Posterior cingulate gyrus (tissue), 11 donors: ENCODE measurements around the gene PCDH18.
"Not testable (repeated sequence)": the region's sequence is repeated elsewhere in the genome, so short reads cannot be mapped to it uniquely, and the experiment has no call there.

Experiments
- DNase-seq, 10 donors: peaks; one replicate each; pipeline versions ENCODE4 v3.0.0 to v3.0.0-alpha.2; 2020 to 2021; ENCODE audit warnings: mixed read lengths in 3 of 10
- intact Hi-C: fragments of 100-400 bp; cut with DNase I; formaldehyde crosslinking; loops from one replicate; pipeline ENCODE4 v1.15.1; 2023

PCDH18 gene, protein sequence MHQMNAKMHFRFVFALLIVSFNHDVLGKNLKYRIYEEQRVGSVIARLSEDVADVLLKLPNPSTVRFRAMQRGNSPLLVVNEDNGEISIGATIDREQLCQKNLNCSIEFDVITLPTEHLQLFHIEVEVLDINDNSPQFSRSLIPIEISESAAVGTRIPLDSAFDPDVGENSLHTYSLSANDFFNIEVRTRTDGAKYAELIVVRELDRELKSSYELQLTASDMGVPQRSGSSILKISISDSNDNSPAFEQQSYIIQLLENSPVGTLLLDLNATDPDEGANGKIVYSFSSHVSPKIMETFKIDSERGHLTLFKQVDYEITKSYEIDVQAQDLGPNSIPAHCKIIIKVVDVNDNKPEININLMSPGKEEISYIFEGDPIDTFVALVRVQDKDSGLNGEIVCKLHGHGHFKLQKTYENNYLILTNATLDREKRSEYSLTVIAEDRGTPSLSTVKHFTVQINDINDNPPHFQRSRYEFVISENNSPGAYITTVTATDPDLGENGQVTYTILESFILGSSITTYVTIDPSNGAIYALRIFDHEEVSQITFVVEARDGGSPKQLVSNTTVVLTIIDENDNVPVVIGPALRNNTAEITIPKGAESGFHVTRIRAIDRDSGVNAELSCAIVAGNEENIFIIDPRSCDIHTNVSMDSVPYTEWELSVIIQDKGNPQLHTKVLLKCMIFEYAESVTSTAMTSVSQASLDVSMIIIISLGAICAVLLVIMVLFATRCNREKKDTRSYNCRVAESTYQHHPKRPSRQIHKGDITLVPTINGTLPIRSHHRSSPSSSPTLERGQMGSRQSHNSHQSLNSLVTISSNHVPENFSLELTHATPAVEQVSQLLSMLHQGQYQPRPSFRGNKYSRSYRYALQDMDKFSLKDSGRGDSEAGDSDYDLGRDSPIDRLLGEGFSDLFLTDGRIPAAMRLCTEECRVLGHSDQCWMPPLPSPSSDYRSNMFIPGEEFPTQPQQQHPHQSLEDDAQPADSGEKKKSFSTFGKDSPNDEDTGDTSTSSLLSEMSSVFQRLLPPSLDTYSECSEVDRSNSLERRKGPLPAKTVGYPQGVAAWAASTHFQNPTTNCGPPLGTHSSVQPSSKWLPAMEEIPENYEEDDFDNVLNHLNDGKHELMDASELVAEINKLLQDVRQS

DNA sequence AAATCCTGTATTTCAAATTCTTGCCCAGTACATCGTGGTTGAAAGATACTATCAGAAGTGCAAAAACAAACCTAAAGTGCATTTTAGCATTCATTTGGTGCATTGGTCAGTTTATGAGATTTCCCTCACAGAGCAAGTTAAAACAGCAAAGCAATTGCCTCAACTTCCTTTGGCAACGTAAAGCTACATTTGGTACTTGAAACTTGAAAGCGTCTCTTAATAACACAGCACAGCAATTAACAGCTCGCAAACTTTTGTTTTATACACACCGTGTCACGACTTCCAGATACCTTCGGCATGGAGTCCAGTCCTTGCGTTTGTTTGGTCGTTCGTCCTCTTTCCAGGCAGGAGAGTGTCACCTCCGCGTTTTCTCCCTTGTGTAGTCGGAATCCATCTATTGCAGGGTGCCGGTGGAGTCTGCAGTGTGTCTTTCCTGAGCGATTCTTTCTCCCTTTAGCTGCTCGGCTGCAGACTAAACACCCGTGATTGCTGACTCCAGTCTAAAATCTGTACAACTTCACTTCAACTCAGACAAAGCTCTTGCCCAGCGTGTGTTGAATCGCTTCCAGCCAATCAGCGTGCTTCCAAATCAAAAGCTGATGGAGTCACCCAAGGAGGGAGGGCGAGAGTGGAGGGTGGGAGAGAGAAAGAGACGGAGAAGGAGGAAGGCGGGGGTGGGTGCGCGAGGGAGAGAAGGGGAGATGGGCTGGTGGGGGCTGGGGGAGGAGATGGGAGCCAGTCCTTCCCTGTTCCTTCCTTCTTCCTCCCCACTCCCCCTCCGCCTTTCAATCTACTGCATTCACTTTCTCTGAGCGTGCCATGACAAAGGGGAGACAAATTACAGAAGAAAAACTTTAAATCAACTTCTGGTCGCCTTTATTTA lies at the start of gene PCDH18:
TSS of gene PCDH18 (minus strand) at position 509 of the 883 bp plus-strand sequence. CDS start at position 103, 406 bp downstream.
- intact Hi-C loops: no loop called here
- peak; percentile 32 to 92 (median 64) for DNase-seq

DNA sequence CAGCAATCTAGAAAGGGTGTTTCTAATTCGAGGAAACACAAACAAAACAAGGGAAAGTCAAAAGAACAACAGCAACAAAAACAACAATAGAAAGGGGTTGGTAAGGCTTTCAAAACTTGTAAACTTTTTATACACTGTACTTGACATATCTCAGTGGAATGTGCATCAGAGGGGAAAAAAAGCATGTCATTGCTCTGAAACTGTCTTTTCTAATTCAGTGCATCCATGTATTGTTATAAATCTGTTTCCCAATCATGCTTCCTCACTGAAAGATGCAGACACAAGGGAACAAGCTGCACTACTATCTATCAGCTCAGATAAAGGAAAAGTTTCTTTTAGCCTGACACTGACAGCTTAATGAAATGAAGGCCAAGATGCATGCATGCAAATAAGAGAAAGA lies 44.2 kb upstream of the PCDH18 start:
- intact Hi-C loops: no loop called here
- no peak for DNase-seq

DNA sequence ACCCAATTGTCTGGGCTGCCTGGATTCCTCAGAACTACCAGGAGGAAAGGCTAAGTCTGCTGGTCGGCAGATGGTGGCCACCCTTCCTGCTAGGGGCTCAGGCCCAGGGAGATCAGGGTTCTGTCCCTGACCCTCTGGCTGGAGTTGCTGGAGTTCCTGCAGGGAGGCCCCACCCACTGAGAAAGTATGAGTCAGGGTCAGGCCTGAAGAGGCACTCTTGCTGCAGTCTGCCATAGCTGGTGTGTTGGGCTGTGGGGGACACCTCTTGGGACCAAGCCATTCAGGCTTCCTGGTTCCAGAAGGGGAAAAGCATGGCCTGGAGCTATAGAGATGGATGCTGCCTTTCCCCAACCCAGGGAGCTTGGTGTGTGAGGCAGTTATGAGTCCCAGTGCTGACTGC lies 40.4 kb upstream of the PCDH18 start:
- peak in 1 of 10 donors; percentile 36 for DNase-seq
- intact Hi-C loops: no loop called here

DNA sequence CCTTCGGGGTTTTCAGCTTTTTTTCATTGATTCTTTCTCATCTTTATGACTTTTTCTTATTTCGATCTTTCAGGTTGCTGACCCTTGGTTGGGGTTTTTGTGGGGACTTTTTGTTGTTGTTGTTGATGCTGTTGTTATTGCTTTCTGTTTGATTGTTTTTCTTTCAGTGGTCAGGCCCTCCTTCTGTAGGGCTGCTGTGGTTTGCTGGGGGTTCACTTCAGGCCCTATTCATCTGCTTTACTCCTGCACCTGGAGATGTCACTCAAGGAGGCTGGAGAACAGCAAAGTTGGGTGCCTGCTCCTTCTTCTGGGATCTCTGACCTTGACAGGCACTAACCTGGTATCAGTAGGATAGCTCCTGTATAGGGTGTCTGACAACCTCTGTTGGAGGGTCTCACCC lies 39.9 kb upstream of the PCDH18 start:
- intact Hi-C loops: no loop called here
- DNase-seq: no peak

DNA sequence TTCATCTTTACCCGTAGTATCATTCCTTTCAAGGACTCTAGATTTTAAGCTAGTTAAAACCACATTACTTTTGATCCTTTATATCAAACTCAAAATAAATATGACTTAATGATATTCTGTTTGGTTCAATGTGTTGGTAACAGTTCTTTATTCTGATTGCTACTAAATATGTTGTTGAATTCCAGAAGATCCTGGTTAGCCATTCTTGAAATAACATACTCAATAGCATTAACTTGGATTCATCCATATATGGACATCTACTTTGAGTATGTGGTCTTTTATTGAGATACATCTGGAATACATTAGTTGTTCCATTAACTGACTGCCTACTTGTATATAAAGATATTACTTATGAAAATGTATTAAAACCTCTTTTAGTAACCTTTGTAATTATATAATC lies 27.5 kb upstream of the PCDH18 start:
- intact Hi-C loops: no loop called here
- no peak for DNase-seq

DNA sequence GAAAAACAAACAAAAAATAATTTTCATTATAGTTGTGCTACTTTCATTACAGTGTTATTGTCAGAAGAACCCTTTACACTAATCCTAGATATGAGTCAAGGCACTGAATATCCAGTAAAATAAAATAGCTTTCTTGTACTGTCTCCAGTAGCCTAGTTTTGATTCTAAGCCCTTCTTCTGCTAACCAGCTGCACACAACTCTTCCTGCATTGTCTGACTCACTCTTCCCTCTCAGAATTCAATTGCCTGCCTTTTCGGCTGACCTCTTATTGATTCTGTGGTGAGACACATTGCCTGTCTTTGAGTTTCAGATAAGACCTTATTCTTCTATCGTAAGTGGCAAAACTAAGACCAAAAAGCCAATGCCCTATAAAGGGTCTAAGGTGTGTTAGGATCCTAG lies 26.7 kb upstream of the PCDH18 start:
- no peak for DNase-seq
- intact Hi-C loops: no loop called here

DNA sequence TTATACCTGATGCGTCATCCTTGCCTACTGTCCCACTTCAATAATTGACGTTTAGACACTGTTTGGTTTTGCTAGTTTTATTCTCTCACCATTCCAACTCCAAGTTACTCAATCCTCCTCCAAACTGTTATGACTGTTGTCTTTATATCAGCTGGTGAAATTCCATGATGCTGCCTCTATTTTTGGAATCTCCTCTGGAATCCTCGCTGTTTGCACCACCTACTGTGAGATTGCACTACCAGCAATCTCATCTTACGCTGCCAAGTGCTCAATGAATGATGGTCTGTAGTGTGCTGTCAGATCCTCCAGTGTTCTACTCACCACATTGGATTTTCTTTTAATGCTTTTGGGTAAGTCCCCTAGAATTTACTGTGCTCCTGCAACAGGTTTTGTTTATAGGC lies 13.2 kb upstream of the PCDH18 start:
- peak in 1 of 10 donors; percentile 29 for DNase-seq
- intact Hi-C loops: no loop called here

DNA sequence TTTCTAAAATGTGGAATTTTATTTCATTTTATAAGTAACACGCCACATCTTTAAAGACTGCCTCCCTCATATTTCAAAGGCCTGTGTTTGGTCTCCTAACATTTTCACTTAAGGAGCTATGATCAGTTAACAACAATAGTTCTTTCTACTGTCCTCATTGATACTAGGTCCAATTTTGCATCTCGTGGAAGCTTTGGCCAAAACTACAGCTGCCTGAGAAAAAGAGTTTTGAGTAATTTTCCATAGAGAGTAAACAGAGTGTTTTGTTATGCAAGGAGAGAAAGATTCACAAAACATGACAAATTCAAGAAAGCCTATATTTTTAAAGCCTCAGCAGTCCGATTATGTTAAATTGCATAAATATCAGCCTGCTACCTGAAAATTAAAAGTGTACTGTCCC lies 11.4 kb upstream of the PCDH18 start:
- no peak for DNase-seq
- intact Hi-C loops: no loop called here

DNA sequence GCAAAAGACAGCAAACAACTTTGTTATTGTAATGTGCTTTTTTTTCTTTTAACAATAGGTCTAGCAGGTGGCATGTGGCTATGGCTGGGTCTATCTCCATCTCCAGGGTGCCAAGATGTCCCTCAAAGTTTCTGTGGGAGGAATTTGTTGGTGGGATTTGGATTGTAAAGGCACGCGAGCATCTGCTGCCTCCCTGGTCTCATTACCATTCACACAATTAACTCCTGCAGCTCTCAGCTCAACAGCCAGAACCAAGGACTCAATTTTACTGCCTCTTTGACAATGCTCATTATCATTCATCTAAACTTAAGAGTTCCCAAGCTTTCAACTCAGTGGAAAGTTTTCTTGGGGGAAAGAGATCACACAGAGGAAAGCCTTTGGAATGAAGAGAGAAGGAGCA lies 10.9 kb upstream of the PCDH18 start:
- intact Hi-C loops: no loop called here
- DNase-seq: no peak

DNA sequence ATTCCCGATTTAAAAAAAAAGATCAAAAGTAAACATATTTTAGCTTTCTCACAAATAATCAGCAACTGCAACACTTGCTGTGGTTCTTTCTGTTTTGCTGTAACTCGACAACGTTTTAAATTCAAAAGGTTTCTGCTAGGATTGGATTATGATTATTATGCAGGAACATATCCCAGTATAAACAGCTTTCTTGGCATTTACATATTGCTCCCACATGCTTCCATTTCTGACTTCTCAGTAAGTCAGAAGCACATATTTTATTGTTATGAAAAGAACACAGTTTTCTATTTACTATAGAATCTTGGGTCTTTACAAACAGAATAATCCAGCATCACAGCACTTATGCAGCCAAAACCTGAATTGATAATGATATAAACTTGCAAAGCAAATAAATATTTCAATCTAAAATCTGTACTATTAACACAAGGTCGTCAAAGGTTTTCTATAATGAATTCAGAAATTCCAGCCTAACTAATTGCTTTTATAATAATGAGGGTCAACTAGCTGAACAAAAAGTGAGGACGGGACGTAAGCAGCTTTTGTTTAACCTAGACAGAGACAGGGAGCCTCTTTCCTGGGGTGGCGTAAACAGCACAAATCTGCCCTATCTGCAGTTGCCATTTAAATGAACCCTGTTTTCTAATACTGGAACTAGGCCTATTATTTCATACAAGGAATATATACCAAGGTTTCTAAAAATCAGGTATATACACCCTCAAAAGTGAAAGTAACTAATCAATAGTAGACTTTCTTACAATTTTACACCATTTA lies 9.8 kb upstream of the PCDH18 start:
- DNase-seq: no peak
- intact Hi-C loops: no loop called here

DNA sequence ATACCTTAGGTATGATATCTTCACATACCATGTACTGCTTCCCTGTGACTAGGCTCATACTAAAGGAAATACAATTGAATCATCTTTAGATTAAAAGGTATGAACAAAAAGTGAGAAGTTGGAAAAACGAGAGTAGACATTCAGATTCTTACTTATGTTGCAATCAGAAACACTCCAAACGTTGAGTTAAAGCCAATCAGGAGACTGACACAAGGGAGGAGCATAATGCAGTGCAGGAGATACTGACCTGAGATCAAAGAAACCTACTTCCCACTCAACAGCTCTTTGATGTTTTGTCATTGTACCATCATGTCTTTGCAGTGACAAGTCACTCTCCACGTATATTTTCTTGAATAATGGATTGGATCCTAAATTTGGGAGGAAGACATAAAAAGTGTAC lies 8.9 kb upstream of the PCDH18 start:
- intact Hi-C loops: no loop called here
- no peak for DNase-seq

DNA sequence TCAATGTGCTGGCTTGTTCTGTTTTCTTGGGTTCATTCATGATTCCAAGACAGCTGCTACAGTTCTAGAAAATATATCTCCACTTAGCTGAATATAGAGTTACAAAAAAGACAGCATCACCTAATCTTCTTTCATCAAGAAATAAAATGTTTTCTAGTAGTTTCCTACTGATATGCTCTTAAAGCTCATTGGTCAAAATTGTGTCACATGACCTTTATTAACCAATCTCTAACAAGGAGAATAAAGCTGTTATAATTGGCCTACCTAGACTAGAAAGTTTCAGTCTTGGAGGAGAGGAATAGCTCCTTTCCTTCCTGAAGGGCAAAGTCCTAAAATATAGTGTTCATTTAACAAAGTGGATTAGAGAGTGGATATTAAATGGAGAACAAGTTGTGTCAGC lies 8.1 kb upstream of the PCDH18 start:
- DNase-seq: no peak
- intact Hi-C loops: no loop called here

DNA sequence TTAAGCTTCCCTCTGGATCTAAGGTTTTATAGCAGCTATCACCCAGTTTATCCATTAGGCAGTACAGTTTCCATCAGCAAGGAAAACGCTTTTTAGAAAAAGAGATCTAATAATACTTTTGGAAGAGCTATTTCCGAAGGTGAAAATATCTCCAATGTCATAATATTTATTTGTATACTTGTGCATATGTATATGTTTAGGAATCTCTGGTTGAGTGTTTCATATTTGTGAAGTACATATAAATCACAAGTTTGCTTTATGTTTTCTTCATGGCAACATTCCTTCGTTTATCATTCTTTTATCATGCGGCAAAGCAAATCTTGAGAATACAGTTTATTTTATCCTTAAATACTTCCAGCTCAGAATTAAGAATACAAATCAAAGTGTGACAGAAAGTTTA lies 6.2 kb upstream of the PCDH18 start:
- intact Hi-C loops: no loop called here
- DNase-seq: no peak

DNA sequence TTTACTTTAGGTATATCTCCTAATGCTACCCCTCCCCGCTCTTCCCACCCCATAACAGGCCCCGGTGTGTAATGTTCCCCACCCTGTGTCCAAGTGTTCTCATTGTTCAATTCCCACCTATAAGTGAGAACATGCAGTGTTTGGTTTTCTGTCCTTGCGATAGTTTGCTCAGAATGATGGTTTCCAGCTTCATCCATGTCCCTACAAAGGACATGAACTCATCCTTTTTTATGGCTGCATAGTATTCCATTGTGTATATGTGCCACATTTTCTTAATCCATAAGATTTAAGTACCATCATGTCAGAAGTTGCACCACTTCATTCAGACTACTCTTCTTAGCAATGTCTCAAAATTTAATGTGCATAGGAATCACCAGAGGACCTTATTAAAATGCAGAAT lies 5.5 kb upstream of the PCDH18 start:
- intact Hi-C loops, DNase-seq: not testable (repeated sequence)

DNA sequence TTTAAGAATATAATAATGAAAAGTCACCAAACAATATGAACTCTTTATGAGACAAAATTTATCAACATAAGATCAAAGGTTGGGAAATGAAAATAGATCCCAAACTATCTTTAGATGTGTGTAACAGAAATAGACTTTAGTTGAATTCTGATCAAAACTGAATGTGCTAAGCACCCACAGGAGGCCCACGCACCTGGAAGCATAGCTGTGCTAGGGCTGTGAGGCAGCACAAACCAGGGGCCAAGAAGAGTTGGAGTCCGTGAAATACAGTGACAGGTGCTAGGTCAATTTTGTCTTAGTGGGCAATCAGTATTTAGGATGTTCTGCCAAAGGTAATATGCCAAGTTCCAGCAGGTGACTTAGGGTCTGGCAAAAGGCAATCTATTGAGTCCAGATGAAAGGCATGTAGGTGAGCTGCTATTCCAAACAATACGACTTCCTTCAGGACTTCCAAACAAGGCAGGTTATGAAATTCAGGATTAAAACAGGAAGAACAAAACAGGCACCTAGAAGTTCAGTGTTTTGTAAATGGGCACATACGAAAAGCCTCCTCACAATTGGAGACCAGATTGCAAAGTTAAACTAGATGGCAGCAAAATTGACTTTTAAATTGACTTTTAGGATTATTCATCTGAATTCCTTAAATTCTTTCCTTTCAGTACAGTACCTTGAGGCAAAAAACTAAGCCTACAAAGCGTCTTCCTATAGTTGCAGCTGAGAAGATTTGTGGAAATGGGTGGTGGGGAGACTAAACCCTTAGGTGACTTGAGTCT lies 4.7 kb upstream of the PCDH18 start:
- DNase-seq: no peak
- intact Hi-C loops: no loop called here

DNA sequence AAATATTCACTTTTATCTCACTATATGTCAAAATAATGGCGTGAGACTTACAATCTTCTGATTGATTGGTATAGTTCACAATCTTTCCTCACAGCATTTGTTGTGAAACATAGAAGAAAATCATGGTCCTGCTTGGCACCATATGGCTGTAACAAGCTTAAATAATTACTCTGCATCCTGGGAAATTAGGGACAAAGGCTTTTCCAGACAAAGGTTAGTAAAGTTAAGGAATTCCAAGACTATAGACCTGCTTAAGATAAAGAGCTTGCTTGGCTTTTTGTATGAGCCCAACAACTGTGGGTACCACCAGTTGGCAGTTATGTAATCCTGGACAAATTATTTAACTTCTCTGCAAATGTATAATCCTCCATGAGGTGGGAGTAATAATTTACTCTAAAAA lies 3.4 kb upstream of the PCDH18 start:
- no peak for DNase-seq
- intact Hi-C loops: no loop called here

DNA sequence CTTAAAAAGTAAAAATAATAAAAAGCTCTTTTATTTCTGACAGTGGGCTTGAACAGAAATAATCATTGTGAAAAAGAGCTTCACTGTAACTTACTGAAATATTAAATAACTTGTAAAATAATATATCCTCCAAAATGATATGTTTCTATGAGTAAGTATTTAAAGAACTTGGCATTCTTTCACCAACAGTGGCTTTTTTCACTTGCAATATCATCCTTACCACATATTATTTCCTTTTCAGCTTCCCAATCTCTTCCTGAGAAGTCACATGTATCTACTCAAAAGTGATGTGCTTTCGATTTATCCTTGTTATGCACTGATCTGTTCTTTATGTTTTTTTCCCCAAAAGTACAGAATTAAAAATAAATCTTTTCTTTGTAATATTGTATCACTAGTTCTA lies 2.2 kb upstream of the PCDH18 start:
- no peak for DNase-seq
- intact Hi-C loops: no loop called here

DNA sequence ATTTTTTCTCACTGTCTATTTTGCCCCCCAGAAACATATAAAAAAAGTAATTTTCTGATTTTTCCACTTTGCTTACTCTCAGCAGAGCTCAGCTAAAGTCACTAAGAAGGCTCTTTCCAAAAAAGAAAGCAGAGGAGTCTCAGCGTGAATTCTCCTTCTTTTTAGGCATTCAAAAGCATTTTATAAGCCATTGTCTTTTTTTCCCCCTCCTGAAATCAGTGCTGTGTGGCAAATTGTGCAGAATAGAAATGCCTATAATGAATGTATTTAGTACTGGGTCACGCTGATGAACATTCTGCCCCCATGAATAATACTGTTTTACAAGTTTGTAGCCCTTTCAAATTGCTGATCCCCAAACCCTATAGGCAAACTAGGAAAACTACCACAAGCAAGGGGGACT lies 1.6 kb upstream of the PCDH18 start:
- intact Hi-C loops: no loop called here

DNA sequence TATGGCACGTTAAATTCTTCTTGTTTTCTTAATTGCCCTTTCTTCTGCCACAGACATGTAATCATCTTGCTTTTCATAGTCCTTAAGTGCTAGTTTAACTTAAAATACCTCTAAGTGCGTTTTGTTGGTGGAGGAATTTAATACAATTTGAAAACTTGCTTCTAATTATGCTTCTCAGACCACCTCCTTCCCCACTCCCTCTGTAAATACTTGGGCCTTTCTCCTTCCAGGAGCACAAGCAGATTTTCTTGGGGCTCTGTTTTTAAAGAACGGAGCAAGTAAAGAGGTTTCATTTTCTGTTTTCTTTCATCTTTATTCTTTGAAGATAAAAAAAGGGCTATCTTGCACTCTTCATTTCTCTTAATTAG lies 559 bp upstream of the PCDH18 start:
- intact Hi-C loops: no loop called here
- DNase-seq: no peak

More for the DNA sequence above, 1.6 kb upstream of the PCDH18 start:
- no peak for DNase-seq
